ENCODE data around the gene CPZ.
"Not testable (repeated sequence)": the region's sequence is repeated elsewhere in the genome, so short reads cannot be mapped to it uniquely, and the experiment has no call there.

Gene CPZ

DNA sequence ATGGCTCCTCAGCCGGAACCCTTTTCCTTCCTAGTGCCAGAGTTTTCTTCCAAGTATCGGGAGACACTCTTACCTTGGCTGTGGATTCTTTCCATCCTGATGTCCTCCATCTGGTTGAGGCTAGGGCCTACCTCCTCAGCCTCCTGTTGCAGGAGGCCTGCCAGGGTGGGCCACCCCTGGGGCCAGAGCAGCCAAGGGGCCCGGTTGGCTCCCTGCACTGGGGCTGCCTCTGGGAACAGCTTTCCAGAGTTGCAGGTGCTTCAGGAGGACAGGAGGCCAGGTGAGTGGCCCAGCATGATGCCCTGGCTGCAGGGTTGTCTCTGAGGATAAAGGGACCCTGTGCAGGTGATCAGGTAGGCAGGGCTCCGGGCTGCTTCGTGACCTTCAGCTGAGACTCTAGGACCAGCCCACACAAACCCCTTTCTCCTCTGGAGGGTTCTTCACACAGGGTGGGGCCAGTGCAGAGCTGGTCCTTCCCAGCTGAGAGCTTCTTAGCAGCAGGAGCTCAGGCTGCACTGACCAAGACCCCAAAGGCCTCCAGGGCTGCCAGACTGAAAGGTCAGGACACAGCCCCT, 17.7 kb upstream of the CPZ start:
- Histone ChIP-seq H3K4me3 (ENCODE audit: severe bottlenecking) (no peak overlapping the region), H3K9me3 (ENCODE audit: severe bottlenecking) (no peaks in the 10 kb centered on the region), H3K27ac (ENCODE audit: poor library complexity, severe bottlenecking) (no peak overlapping the region), H3K27me3 (ENCODE audit: insufficient read depth, poor library complexity, severe bottlenecking) (peaks cover 15% of the 10 kb centered on the region), H3K36me3 (ENCODE audit: low read depth) (no peaks in the 10 kb centered on the region), H3K4me1 (ENCODE audit: insufficient read depth, poor library complexity, severe bottlenecking) (no peaks in the 10 kb centered on the region)
- ATAC-seq (ENCODE audit: low read depth) (no peak), DNase-seq (ENCODE audit: low spot score) (no peak)
- TF ChIP-seq CTCF (IDR thresholded peaks at IDR 0.05; ENCODE audit: poor library complexity, severe bottlenecking) = no peak

DNA sequence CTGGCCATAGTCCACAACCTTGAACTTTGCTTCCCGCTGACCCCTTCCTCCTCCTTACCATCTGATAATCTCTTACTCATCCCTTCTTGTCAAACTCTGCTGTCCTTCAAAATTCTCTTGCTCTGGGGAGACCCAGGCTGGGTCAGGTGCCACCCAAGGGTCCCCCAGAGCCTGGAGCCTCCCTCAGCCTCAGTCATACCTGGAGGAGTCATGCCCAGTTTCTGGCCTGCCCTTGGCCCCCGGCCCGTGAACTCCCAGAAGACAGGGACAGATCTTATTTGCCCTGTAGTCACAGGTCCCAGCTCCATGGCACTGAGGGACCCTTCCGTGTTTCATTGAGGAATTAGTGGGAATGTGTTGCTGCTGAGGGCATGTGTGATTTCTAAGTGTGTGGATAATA, 17.1 kb upstream of the CPZ start:
- Histone ChIP-seq H3K4me3 (ENCODE audit: severe bottlenecking) (no peak overlapping the region), H3K27me3 (ENCODE audit: insufficient read depth, poor library complexity, severe bottlenecking) (peaks cover 15% of the 10 kb centered on the region), H3K9me3 (ENCODE audit: severe bottlenecking) (no peaks in the 10 kb centered on the region), H3K27ac (ENCODE audit: poor library complexity, severe bottlenecking) (no peak overlapping the region), H3K4me1 (ENCODE audit: insufficient read depth, poor library complexity, severe bottlenecking) (no peaks in the 10 kb centered on the region), H3K36me3 (ENCODE audit: low read depth) (no peaks in the 10 kb centered on the region)
- DNase-seq (ENCODE audit: low spot score) (no peak), ATAC-seq (ENCODE audit: low read depth) (no peak)
- TF ChIP-seq CTCF (IDR thresholded peaks at IDR 0.05; ENCODE audit: poor library complexity, severe bottlenecking) = no peak

- ATAC-seq (ENCODE audit: low read depth); H3K9me3 ChIP-seq (ENCODE audit: severe bottlenecking); H3K4me1 ChIP-seq (ENCODE audit: insufficient read depth, poor library complexity, severe bottlenecking): not testable (repeated sequence)
Measured at GRCh38 chr4:8576591-8576990, 16.0 kb upstream of the CPZ start.

GRCh38 chr4:8577046-8577445, 15.5 kb upstream of the CPZ start:
- DNase-seq (ENCODE audit: low spot score) (no peak), ATAC-seq (ENCODE audit: low read depth) (no peak)
- TF ChIP-seq CTCF (IDR thresholded peaks at IDR 0.05; ENCODE audit: poor library complexity, severe bottlenecking) = no peak
- Histone ChIP-seq H3K4me3 (ENCODE audit: severe bottlenecking) (no peak overlapping the region), H3K9me3 (ENCODE audit: severe bottlenecking) (no peaks in the 10 kb centered on the region), H3K27ac (ENCODE audit: poor library complexity, severe bottlenecking) (no peak overlapping the region), H3K27me3 (ENCODE audit: insufficient read depth, poor library complexity, severe bottlenecking) (peaks cover 25% of the 10 kb centered on the region), H3K4me1 (ENCODE audit: insufficient read depth, poor library complexity, severe bottlenecking) (no peaks in the 10 kb centered on the region), H3K36me3 (ENCODE audit: low read depth) (no peaks in the 10 kb centered on the region)

More at GRCh38 chr4:8576591-8576990, 16.0 kb upstream of the CPZ start:
- H3K27ac ChIP-seq (ENCODE audit: poor library complexity, severe bottlenecking); H3K4me3 ChIP-seq (ENCODE audit: severe bottlenecking); DNase-seq (ENCODE audit: low spot score); H3K36me3 ChIP-seq (ENCODE audit: low read depth): not testable (repeated sequence)
- H3K27me3 ChIP-seq (ENCODE audit: insufficient read depth, poor library complexity, severe bottlenecking) = peaks cover 25% of the 10 kb centered on the region

- TF ChIP-seq CTCF (IDR thresholded peaks at IDR 0.05; ENCODE audit: poor library complexity, severe bottlenecking) = no peak
- no peak overlapping the region for H3K4me3 ChIP-seq (ENCODE audit: severe bottlenecking)
- no peak overlapping the region for H3K27ac ChIP-seq (ENCODE audit: poor library complexity, severe bottlenecking)
- no peaks in the 10 kb centered on the region for H3K9me3 ChIP-seq (ENCODE audit: severe bottlenecking)
- H3K4me1 ChIP-seq (ENCODE audit: insufficient read depth, poor library complexity, severe bottlenecking) = no peaks in the 10 kb centered on the region
- DNase-seq (ENCODE audit: low spot score) (no peak), ATAC-seq (ENCODE audit: low read depth) (no peak)
- no peaks in the 10 kb centered on the region for H3K36me3 ChIP-seq (ENCODE audit: low read depth)
- H3K27me3 ChIP-seq (ENCODE audit: insufficient read depth, poor library complexity, severe bottlenecking) = peaks cover 25% of the 10 kb centered on the region
Measured at GRCh38 chr4:8577972-8578371, 14.6 kb upstream of the CPZ start.
